GM13976 (cell line): ENCODE measurements around the gene THSD4.

Experiments used
- DNase-seq: peaks from one replicate; pipeline ENCODE4 v3.0.0; 2012; ENCODE audit warnings: low spot score
- CTCF ChIP-seq: IDR thresholded peaks from 2 replicates; pipeline ENCODE4 v1.5.1; 2012; ENCODE audit warnings: borderline replicate concordance, mild to moderate bottlenecking; ENCODE audit not compliant: insufficient read depth; ENCODE audit errors: extremely low read depth, missing control alignments, control extremely low read depth
- in situ Hi-C: fragments of 300-500 bp; cut with MboI; formaldehyde crosslinking; loops from one replicate; pipeline ENCODE4 v1.12.0; 2022; ENCODE audit warnings: low sequenced_read_pairs, mixed read lengths, inconsistent platforms; ENCODE audit not compliant: unreplicated experiment

Gene THSD4

DNA sequence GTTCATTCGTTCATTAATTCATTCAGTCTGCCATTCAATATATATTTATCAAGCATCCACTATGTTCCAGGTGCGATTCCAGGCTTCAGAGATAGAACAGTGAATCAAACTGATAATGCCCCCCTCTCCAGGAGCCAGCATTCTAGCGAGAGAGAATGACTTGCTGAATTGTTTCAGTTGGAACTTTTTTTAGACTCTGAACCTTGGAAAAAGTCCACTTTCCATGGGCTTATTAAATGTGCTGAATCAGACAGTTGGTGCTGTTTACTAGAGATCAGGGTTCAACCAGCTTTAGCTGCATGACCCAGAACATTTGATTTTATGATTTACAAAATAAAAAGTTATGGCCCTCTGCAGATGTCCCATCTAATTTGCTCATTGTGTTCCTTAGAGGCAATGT, 213.2 kb downstream of the THSD4 start:
- in situ Hi-C loops = no loop called here
- TF ChIP-seq CTCF = no peak
- no peak for DNase-seq

- no peak for TF ChIP-seq CTCF
- in situ Hi-C loops = no loop called here
- DNase-seq = no peak
These were observed 213.8 kb downstream of the THSD4 start for GRCh38 chr15:71329041-71329440.

DNA sequence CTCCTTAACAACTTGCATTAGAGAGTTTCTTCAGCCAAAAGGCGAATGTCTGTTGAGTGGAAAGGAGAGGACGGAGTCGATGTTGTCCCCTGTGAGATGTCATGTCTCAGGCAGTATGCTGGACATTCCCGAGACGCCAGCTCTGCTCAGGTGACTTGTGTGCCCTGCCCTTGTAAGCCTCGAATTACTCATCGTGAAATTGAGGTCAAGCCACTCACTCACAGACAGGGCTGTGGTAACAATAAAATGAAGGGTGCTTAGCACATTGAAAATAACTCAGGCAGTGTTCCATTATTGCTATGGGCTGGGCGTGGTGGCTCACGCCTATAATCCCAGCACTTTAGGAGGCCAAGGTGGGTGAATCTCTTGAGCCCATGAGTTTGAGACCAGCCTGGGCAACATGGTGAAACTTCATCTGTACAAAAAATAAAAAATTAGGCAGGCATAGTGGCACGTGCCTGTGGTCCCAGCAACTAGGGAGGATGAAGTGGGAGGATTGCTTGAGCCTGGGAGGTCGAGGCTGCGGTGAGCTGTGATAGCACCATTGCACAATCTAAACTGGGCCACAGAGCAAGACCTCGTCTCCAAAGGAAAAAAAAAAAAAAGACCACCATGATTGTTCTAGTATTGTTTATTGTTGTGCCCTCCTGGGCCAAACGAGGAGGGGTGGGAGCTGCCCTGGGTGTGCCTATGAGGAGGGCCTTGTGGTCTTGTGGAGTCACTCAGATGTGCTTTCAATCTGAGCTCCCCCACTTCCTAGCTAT, 214.4 kb downstream of the THSD4 start:
- no peak for DNase-seq
- no peak for TF ChIP-seq CTCF
- in situ Hi-C loops = no loop called here

- in situ Hi-C loops = no loop called here
- DNase-seq = no peak
- no peak for TF ChIP-seq CTCF
These were observed 215.4 kb downstream of the THSD4 start for GRCh38 chr15:71330638-71331162.

DNA sequence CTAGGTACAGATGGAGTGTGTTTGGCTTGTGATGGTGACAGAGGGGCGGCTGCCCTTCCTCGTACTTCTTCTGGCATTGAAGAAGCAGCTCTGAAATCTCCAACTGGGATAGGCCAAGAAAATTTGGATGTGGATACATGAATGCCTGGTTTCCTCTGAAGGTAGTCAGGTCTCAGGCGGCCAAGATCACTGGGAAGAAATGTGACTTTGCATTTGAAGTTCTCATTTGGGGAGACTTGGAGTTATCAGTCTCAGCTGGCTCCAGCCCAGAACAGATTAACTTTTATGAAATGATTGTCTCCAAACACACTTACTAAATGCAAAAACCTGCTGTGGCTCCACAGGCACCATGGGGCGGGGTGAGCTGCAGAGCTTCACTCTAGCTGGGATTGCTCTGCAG, 215.9 kb downstream of the THSD4 start:
- DNase-seq = no peak
- in situ Hi-C loops = no loop called here
- no peak for TF ChIP-seq CTCF

DNA sequence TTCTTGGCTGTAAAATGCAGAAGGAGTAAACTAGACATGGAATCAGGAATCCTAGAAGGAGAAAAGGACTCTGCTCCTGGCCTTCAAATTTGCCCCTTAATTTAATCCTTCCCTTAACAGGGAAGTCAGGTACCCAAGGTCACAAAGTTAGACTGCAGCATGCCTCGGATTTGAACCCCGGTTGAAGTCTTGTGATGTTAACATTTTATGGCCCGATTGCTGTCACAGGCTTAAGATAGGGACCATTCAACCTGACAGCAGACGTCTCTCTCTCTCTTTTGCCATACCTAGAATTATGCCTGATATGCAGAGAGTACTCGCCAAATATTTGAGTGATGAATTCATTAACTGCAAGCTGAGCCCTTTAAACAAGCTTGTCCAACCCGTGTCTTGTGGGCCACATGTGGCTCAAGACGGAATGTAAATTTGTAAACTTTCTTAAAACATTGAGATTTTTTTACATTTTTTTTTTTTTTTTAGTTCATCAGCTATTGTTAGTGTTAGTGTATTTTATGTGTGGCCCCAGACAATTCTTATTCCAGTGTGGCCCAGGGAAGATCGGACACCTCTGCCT, 217.2 kb downstream of the THSD4 start:
- in situ Hi-C loops = no loop called here
- TF ChIP-seq CTCF = no peak
- DNase-seq = no peak
